H54 (cell line): ENCODE results near the gene TTC39B.

Experiments
- DNase-seq: peaks from one replicate; pipeline ENCODE4 v3.0.0; 2011; ENCODE audit warnings: low spot score, mixed read lengths; ENCODE audit not compliant: insufficient read length
- FAIRE-seq: peaks from 3 replicates; lab custom pipeline; 2011; peaks lifted over from hg19 to GRCh38; lab: Jason Lieb, UNC
- POLR2A ChIP-seq: IDR thresholded peaks from 2 replicates; pipeline ENCODE4 v1.6.1; 2011; ENCODE audit warnings: low read depth, mild to moderate bottlenecking, low read length

The TTC39B gene

DNA sequence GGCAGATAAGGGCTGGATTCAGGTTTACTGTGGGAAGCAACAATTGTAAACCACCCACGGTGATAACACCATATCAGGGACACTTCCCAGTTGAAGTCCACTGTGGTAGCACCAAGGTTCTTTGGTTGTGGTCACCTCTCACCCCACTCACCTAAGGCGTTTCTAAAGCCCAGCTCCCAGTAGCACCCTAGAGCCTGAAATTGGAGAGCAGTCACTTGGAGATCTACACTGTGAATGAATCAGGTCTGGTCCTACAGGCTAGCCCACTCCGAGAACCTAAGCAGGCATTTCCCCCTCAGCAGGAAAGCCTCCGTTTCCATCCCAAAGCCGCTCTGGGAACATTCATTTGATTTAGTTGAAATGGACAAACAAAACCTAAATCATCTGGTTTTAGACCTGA is 191.3 kb downstream of the TTC39B start:
- no peak for FAIRE-seq
- no peak for TF ChIP-seq POLR2A
- no peak for DNase-seq

DNA sequence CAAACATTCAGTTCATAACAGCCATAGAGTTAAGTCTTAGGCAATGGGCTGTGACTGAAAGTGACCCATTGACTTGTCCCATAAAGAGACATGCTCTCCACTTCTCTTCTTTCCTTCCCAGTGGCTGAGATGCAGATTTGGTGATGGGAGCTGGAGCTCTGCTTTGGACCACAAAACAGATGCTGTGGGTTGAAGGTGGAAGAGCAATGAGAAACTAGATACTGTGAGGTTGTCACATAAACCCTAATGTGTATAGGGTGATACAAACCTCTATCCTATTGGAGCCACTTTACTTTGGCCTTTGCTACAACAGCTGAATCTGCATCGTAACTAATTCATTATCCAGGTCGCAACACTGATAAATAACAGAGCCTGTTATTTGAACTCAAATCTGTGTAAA is 192.0 kb downstream of the TTC39B start:
- TF ChIP-seq POLR2A = no peak
- DNase-seq (no peak), FAIRE-seq (no peak)
